PC-9 (cell line): ENCODE data around the gene TOM1L2.

ENCODE experiments used
- EZH2 ChIP-seq: fragments of 200-600 bp; sonication (generic); IDR thresholded peaks from 2 replicates; pipeline ENCODE4 v1.8.0; 2017; ENCODE audit warnings: antibody characterized with exemption, low read depth
- TF ChIP-seq, protein P1 (sequence below): fragments of 200-600 bp; sonication (generic); conservative IDR thresholded peaks from 2 replicates; pipeline ENCODE4 v1.6.1; 2017; ENCODE audit warnings: mixed run types, antibody characterized with exemption, mild to moderate bottlenecking, moderate library complexity

GRCh38 chr17:17845046-17845775 lies 127.0 kb downstream of the TOM1L2 start:
- TF ChIP-seq, protein P1, sequence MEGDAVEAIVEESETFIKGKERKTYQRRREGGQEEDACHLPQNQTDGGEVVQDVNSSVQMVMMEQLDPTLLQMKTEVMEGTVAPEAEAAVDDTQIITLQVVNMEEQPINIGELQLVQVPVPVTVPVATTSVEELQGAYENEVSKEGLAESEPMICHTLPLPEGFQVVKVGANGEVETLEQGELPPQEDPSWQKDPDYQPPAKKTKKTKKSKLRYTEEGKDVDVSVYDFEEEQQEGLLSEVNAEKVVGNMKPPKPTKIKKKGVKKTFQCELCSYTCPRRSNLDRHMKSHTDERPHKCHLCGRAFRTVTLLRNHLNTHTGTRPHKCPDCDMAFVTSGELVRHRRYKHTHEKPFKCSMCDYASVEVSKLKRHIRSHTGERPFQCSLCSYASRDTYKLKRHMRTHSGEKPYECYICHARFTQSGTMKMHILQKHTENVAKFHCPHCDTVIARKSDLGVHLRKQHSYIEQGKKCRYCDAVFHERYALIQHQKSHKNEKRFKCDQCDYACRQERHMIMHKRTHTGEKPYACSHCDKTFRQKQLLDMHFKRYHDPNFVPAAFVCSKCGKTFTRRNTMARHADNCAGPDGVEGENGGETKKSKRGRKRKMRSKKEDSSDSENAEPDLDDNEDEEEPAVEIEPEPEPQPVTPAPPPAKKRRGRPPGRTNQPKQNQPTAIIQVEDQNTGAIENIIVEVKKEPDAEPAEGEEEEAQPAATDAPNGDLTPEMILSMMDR = no peak
- no peak for TF ChIP-seq EZH2
